Caco-2 (cell line): ENCODE results near the gene ZNF491. TPM values are rescaled to one million over a fixed set of nuclear protein-coding genes. Genes with fewer than 3 reads are reported as not detected.
A peak's percentile ranks its signal among the peaks of the same experiment; 100 is the strongest.
"Not testable (repeated sequence)": the region's sequence is repeated elsewhere in the genome, so short reads cannot be mapped to it uniquely, and the experiment has no call there.

Experiments
- BruUV-seq: library from RNA; stranded (reverse); fragments of 400-500 nt; replicated peaks from 2 replicates; lab custom pipeline; 2021; lab: Mats Ljungman, UMichigan
- CTCF ChIA-PET: fragments of 300-600 bp; sonication (Branson Sonifier 250); formaldehyde crosslinking; loops from one replicate; lab custom pipeline; 2022; ENCODE audit warnings: antibody characterized with exemption; lab: Charles Lee
- POLR2A ChIA-PET: fragments of 300-600 bp; sonication (Branson Sonifier 250); formaldehyde crosslinking; loops from one replicate; lab custom pipeline; 2022; ENCODE audit warnings: antibody characterized with exemption; lab: Charles Lee
- DNase-seq, 2 experiments: peaks; one replicate each; pipeline versions ENCODE4 v3.0.0 to v3.0.0-alpha.2; 2020 to 2022
- H3K27me3 ChIP-seq: replicated peaks from 2 replicates; pipeline ENCODE4 v1.6.0; 2011; ENCODE audit warnings: low read length; ENCODE audit not compliant: control insufficient read depth, insufficient read depth
- H3K36me3 ChIP-seq: 2 replicates; pipeline ENCODE4 v1.5.1; 2011; ENCODE audit warnings: low read length; ENCODE audit not compliant: control insufficient read depth, insufficient read depth
- H3K4me1 ChIP-seq: fragments of 250-450 bp; sonication (Bioruptor Pico); 2 replicates; pipeline ENCODE4 v1.5.1; 2020; ENCODE audit warnings: mild to moderate bottlenecking
- H3K4me3 ChIP-seq: 2 replicates; pipeline ENCODE4 v1.5.1; 2011; ENCODE audit warnings: low read depth, mild to moderate bottlenecking, control low read depth, low read length
- H3K9me3 ChIP-seq: fragments of 250-450 bp; sonication (Bioruptor Pico); 2 replicates; pipeline ENCODE4 v1.5.1; 2020; ENCODE audit warnings: mild to moderate bottlenecking, moderate library complexity
- H3K27ac Mint-ChIP-seq: one replicate; pipeline ENCODE4 v1.8.0; 2022; ENCODE audit warnings: mixed read lengths; ENCODE audit not compliant: unreplicated experiment
- H3K27me3 Mint-ChIP-seq: one replicate; pipeline ENCODE4 v1.8.0; 2022; ENCODE audit warnings: mixed read lengths; ENCODE audit not compliant: insufficient read depth, unreplicated experiment
- H3K36me3 Mint-ChIP-seq: one replicate; pipeline ENCODE4 v1.8.0; 2022; ENCODE audit warnings: mild to moderate bottlenecking, mixed read lengths; ENCODE audit not compliant: insufficient read depth, unreplicated experiment
- H3K4me1 Mint-ChIP-seq: one replicate; pipeline ENCODE4 v1.8.0; 2022; ENCODE audit warnings: low read depth, mixed read lengths; ENCODE audit not compliant: unreplicated experiment
- H3K4me3 Mint-ChIP-seq: one replicate; pipeline ENCODE4 v1.8.0; 2022; ENCODE audit warnings: mild to moderate bottlenecking, moderate library complexity, mixed read lengths; ENCODE audit not compliant: unreplicated experiment
- H3K9me3 Mint-ChIP-seq: one replicate; pipeline ENCODE4 v1.8.0; 2022; ENCODE audit warnings: mixed read lengths; ENCODE audit not compliant: unreplicated experiment
- CTCF ChIP-seq, 2 experiments: fragments of 200-600 bp in 1 of 2; IDR thresholded peaks; 1 replicate in 1 of 2; 2 replicates in 1 of 2; pipeline versions ENCODE4 v1.5.1 to v1.8.0; 2011 to 2022; ENCODE audit warnings: antibody characterized with exemption in 1 of 2, control low read depth in 1 of 2, inconsistent platforms in 1 of 2, low read depth in 1 of 2, low read length in 1 of 2, mild to moderate bottlenecking in 1 of 2, moderate library complexity in 1 of 2; ENCODE audit not compliant: insufficient read depth in 1 of 2, severe bottlenecking in 1 of 2, unreplicated experiment in 1 of 2
- intact Hi-C: fragments of 100-400 bp; cut with micrococcal nuclease; formaldehyde crosslinking; loops from one replicate; pipeline ENCODE4 v1.10.0; 2022; ENCODE audit not compliant: unreplicated experiment
- total RNA-seq: library from RNA; stranded (reverse); gene quantifications from 2 replicates; pipeline ENCODE4 v1.2.3, GENCODE V29; 2022

ZNF491 gene
- total RNA-seq, 1 experiment from 2014 or later: 0.20 TPM

GRCh38 chr19:11767633-11768133, 30.6 kb upstream of the ZNF491 start:
- Histone ChIP-seq H3K4me1 (peaks cover 11% of the 10 kb centered on the region), H3K9me3 (peaks cover 5% of the 10 kb centered on the region; the same call in 1 of the 2 replicates), H3K27me3 (no peaks in the 10 kb centered on the region), H3K36me3 (no peaks in the 10 kb centered on the region), H3K4me3 (peak overlapping the region; percentile 72)
- Mint-ChIP-seq H3K4me3 (peak overlapping the region; percentile 93), H3K36me3 (peaks cover 13% of the 10 kb centered on the region), H3K9me3 (peaks cover 22% of the 10 kb centered on the region), H3K27me3 (no peaks in the 10 kb centered on the region), H3K27ac (peak overlapping the region; percentile 97), H3K4me1 (peaks cover 5% of the 10 kb centered on the region)
- POLR2A ChIA-PET: interaction anchor here (1.2 kb wide), 1 partner anchor 28 kb away, joined by 9 read pairs; no protein-coding TSS in a partner anchor
- TF ChIP-seq CTCF (IDR thresholded peaks at IDR 0.05; ENCODE audit: insufficient read depth in 1 of 2, low read depth in 1 of 2, low read length in 1 of 2, severe bottlenecking in 1 of 2, unreplicated experiment in 1 of 2): no peak
- no TSS peak for BruUV-seq
- DNase-seq: peak; percentile 73 to 74
- CTCF ChIA-PET: interaction anchor here (1.8 kb wide), 1 partner anchor 30 kb away, joined by 7 read pairs; no protein-coding TSS in a partner anchor
- intact Hi-C loops: loop anchor here (1.0 to 2.0 kb wide), 2 partner anchors 28 to 73 kb away; no protein-coding TSS in a partner anchor

GRCh38 chr19:11769995-11770394, 28.3 kb upstream of the ZNF491 start:
- Histone ChIP-seq H3K27me3 (no peaks in the 10 kb centered on the region), H3K4me3 (no peak overlapping the region), H3K36me3 (no peaks in the 10 kb centered on the region), H3K9me3 (peaks cover 10% of the 10 kb centered on the region), H3K4me1 (peaks cover 11% of the 10 kb centered on the region)
- Mint-ChIP-seq H3K27me3 (no peaks in the 10 kb centered on the region), H3K4me1 (peaks cover 5% of the 10 kb centered on the region), H3K36me3 (peaks cover 13% of the 10 kb centered on the region), H3K9me3 (peaks cover 26% of the 10 kb centered on the region), H3K4me3 (no peak overlapping the region), H3K27ac (no peak overlapping the region)
- BruUV-seq: no TSS peak
- ChIA-PET POLR2A (no interaction called here), CTCF (no interaction called here)
- DNase-seq: no peak
- intact Hi-C loops: no loop called here
- TF ChIP-seq CTCF (IDR thresholded peaks at IDR 0.05; ENCODE audit: insufficient read depth in 1 of 2, low read depth in 1 of 2, low read length in 1 of 2, severe bottlenecking in 1 of 2, unreplicated experiment in 1 of 2): no peak

- peaks cover 26% of the 10 kb centered on the region for H3K9me3 Mint-ChIP-seq
- H3K27me3 ChIP-seq, H3K27ac Mint-ChIP-seq, intact Hi-C loops, H3K27me3 Mint-ChIP-seq, H3K36me3 ChIP-seq, H3K4me1 Mint-ChIP-seq, H3K4me3 Mint-ChIP-seq, CTCF ChIA-PET, H3K4me3 ChIP-seq, POLR2A ChIA-PET, BruUV-seq, H3K4me1 ChIP-seq: not testable (repeated sequence)
- H3K36me3 Mint-ChIP-seq: peaks cover 11% of the 10 kb centered on the region
- peak in 1 of 2 experiments; percentile 6 for DNase-seq
- H3K9me3 ChIP-seq: peaks cover 10% of the 10 kb centered on the region
Observed at GRCh38 chr19:11771520-11771919, 26.8 kb upstream of the ZNF491 start.

GRCh38 chr19:11776669-11777068, 21.7 kb upstream of the ZNF491 start:
- H3K36me3 ChIP-seq, H3K27ac Mint-ChIP-seq, H3K4me1 ChIP-seq, H3K4me3 Mint-ChIP-seq, H3K27me3 ChIP-seq, H3K4me1 Mint-ChIP-seq, H3K27me3 Mint-ChIP-seq, CTCF ChIA-PET, H3K4me3 ChIP-seq, BruUV-seq, intact Hi-C loops, POLR2A ChIA-PET, DNase-seq: not testable (repeated sequence)
- peaks cover 20% of the 10 kb centered on the region for H3K9me3 ChIP-seq
- peaks cover 38% of the 10 kb centered on the region for H3K9me3 Mint-ChIP-seq
- peaks cover 30% of the 10 kb centered on the region for H3K36me3 Mint-ChIP-seq
